ENCODE measurements around the gene ARRDC2.

ARRDC2 gene

DNA sequence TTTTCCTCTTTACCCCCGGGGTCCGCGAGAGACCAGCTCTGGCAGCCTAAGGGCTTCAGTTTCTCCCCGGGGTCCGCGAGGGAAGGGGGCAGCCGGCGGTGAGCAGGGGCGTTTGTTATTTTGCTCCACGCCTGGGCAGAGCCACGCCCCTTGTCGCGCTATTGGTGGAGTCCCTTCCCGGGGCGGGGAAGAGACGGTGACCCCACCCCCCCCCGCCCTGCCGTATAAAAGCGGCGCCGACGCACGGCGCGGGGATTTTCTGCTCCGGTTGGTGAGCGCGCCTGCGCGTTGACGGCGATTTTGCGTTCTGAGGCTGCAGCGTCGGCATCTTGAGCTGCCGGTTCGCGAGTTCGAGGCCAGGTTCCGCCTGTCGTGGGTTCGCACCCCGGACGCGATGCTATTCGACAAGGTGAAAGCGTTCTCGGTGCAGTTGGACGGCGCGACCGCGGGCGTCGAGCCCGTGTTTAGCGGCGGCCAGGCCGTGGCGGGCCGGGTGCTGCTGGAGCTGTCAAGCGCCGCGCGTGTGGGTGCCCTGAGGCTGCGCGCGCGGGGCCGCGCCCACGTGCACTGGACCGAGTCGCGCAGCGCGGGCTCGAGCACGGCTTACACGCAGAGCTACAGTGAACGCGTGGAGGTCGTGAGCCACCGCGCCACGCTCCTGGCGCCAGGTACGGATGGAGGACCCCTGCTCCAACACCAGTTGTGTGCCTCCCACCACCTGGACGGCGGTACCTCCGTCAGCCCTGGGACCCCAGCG lies at the start of gene ARRDC2:
ARRDC2 (plus strand) TSS at position 254 of the 757 bp plus-strand sequence; CDS start at position 395, 141 bp downstream.
- peak; percentile 98 for DNase-seq (ENCODE audit: extremely low spot score)
- POLR2A ChIA-PET, result no interaction called here
- CTCF ChIA-PET, result interaction anchor here (0.9 to 13.4 kb wide), 23 partner anchors 10 to 247 kb away, joined by 3 to 135 read pairs (median 4); partner anchors contain the start of gene MAST3
- TF ChIP-seq, protein P1, sequence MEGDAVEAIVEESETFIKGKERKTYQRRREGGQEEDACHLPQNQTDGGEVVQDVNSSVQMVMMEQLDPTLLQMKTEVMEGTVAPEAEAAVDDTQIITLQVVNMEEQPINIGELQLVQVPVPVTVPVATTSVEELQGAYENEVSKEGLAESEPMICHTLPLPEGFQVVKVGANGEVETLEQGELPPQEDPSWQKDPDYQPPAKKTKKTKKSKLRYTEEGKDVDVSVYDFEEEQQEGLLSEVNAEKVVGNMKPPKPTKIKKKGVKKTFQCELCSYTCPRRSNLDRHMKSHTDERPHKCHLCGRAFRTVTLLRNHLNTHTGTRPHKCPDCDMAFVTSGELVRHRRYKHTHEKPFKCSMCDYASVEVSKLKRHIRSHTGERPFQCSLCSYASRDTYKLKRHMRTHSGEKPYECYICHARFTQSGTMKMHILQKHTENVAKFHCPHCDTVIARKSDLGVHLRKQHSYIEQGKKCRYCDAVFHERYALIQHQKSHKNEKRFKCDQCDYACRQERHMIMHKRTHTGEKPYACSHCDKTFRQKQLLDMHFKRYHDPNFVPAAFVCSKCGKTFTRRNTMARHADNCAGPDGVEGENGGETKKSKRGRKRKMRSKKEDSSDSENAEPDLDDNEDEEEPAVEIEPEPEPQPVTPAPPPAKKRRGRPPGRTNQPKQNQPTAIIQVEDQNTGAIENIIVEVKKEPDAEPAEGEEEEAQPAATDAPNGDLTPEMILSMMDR (IDR thresholded peaks at IDR 0.05; ENCODE audit: control extremely low read depth, extremely low read depth, low read depth, missing control alignments), result no peak

DNA sequence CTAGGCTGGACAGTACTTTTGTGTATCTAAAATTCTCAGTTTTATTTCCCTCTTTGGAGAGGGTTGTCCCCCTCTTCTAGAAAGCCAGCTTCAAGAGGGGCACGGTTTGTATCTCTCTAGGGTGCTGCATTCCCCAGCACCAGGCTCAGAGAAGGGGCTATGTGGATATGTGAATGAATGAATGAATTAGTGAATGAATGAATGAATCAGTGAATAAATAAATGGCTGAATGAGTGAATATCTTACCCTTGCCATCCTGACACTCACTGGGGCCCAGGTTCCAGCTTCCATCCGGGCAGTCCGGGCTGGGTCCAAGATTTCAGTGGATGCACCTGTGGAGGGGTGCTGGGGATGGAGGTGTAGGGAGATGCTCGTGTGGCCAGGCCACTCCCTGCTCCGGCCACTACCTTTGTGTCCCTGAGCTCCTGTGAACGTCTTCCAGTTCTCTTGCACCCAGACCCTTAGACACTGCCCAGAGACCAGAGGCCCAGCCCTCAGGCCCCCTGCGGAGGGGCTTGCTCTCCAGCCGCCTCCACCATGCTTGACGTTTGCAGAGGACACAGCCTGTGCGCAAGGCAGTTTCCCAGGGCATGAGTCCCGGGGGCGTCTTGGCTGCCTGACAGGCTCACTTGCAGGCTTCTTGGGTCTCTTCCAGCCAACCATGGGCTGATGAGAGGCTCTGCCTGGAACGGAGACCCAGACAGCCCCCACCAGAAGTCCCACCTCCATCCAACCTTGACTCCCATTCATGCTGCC lies 43.9 kb upstream of the ARRDC2 start:
- TF ChIP-seq, protein P1 (IDR thresholded peaks at IDR 0.05; ENCODE audit: control extremely low read depth, extremely low read depth, low read depth, missing control alignments), result no peak
- no peak for DNase-seq (ENCODE audit: extremely low spot score)
- CTCF ChIA-PET, result interaction anchor here (0.9 to 1.2 kb wide), 4 partner anchors 11 to 205 kb away, joined by 3 to 6 read pairs (median 4); no protein-coding TSS in a partner anchor
- POLR2A ChIA-PET, result interaction anchor here (0.7 to 0.9 kb wide), 2 partner anchors 9 to 14 kb away, joined by 3 to 5 read pairs; no protein-coding TSS in a partner anchor

DNA sequence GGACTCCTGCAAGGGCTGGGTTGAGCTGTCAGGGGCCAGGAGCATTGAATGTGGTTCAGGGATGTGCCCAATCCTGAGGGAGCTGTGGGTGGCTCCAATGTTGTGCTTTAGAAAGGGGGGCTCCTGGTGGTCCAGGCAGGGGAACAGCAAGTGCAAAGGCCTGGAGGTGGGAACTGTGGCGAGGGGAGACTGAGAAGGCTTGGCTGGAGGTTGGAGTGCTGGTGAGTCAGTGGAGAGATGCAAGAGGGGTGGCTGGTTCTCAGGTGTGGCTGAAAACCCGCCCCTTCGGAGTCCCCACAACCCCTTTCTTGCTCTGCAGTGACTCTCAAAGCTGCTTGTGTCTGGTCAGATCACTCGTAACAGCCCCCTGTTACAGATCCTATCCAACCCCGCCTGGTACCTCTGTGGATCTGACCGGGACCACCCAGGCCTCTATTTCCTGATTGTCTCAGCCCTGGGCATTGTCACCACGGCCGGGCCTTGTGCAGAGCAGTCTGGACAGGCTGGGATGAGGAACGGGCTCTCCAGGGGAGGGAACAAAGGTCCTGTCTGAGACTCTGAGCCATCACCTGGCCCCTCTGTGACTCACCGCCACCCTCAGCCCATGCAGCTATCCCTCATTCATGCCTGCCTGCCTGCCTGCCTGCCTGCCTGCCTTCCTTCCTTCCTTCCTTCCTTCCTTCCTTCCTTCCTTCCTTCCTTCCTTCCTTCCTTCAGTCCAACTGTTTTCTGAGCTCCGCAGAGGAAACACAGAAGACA lies 42.4 kb upstream of the ARRDC2 start:
- DNase-seq (ENCODE audit: extremely low spot score), result no peak
- TF ChIP-seq, protein P1 (IDR thresholded peaks at IDR 0.05; ENCODE audit: control extremely low read depth, extremely low read depth, low read depth, missing control alignments), result no peak
- ChIA-PET POLR2A (interaction anchor here (1.0 kb wide), 1 partner anchor 225 kb away, joined by 6 read pairs; no protein-coding TSS in a partner anchor), CTCF (interaction anchor here (0.5 to 1.7 kb wide), 6 partner anchors 8 to 287 kb away, joined by 3 to 7 read pairs (median 4); partner anchors contain the start of gene CCDC124)

DNA sequence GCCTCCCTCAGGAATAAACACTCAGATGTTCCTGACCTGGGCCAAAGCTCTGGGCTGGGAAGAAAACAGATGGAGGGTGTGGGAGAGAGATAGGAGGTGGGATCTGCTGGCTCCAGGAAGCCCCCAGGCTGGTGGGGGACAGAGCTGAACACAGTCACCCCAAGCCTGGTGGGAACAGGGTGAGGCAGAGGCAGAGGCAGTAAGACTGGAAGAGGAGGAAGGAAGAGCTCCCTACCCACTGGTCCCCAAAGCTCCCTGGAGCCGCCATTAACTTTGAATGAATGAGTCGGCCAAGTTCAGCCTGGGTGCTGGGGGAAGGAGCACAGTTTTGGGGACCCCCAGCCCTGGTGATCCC lies 41.9 kb upstream of the ARRDC2 start:
- TF ChIP-seq, protein P1 (IDR thresholded peaks at IDR 0.05; ENCODE audit: control extremely low read depth, extremely low read depth, low read depth, missing control alignments), result no peak
- DNase-seq (ENCODE audit: extremely low spot score), result no peak
- CTCF ChIA-PET, result interaction anchor here (0.9 to 1.7 kb wide), 6 partner anchors 8 to 286 kb away, joined by 3 to 7 read pairs (median 4); partner anchors contain the start of gene CCDC124
- POLR2A ChIA-PET, result interaction anchor here (1.0 kb wide), 1 partner anchor 224 kb away, joined by 6 read pairs; no protein-coding TSS in a partner anchor

DNA sequence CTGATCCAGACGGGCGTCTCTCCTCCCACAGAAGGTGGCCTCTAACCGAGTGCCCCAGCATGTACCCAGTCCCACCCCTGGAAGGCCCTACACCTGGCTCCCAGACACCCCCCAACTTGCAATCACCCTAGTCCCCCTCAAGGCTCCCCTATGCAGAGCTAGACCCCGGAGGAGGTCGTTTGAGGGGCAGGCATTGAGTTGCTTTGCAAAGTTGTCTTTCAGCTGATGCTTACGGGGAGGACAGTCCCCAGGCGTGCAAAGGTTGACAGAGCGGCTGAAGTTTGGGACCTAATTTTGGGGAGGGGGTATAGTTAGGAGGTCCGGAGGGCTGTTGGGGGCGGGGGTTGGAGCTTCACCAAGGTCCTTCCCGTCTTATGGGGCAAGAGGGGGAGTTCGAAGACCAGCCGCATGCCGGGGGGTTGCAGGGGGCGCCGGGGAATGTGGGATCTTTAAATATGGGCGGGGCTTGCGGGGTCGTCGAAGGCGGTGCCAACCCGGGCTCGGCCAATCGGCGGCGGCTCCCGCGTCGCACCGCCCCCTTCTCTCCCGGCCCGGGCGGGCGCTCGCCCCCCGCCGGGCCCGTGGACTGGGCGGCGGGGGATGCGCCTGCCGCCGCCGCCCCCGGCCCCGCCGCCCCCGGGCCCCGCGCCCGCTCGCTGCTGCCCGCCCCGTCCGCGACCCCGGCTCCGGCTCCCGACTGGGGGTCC lies 41.3 kb upstream of the ARRDC2 start, which contains the start of gene KCNN1:
KCNN1 (plus strand) TSS at position 558 of the 707 bp plus-strand sequence. CDS start 6,782 bp downstream, outside the sequence.
- peak; percentile 60 for DNase-seq (ENCODE audit: extremely low spot score)
- ChIA-PET POLR2A (interaction anchor here (1.0 kb wide), 1 partner anchor 224 kb away, joined by 6 read pairs; no protein-coding TSS in a partner anchor), CTCF (interaction anchor here (0.9 to 1.7 kb wide), 7 partner anchors 9 to 470 kb away, joined by 3 to 7 read pairs (median 4); partner anchors contain the start of gene CCDC124)
- TF ChIP-seq, protein P1 (IDR thresholded peaks at IDR 0.05; ENCODE audit: control extremely low read depth, extremely low read depth, low read depth, missing control alignments), result no peak
